ENCODE measurements around the gene FBXL4.

Gene FBXL4

GRCh38 chr6:98828211-98828788 is 119.4 kb downstream of the FBXL4 start:
- Histone ChIP-seq H3K27me3 (peaks cover 100% of the 10 kb centered on the region), H3K4me1 (ENCODE audit: control insufficient read depth in 1 of 2, insufficient read depth in 1 of 2, low read depth in 1 of 2, low read length in 1 of 2) (peaks cover 12 to 21% of the 10 kb centered on the region in 2 experiments), H3K36me3 (no peaks in the 10 kb centered on the region), H3K27ac (no peak overlapping the region), H3K4me3 (ENCODE audit: low read depth in 1 of 2, low read length in 1 of 2) (no peak overlapping the region), H3K9me3 (no peaks in the 10 kb centered on the region)
- no peak for TF ChIP-seq CTCF (IDR thresholded peaks at IDR 0.05)

DNA sequence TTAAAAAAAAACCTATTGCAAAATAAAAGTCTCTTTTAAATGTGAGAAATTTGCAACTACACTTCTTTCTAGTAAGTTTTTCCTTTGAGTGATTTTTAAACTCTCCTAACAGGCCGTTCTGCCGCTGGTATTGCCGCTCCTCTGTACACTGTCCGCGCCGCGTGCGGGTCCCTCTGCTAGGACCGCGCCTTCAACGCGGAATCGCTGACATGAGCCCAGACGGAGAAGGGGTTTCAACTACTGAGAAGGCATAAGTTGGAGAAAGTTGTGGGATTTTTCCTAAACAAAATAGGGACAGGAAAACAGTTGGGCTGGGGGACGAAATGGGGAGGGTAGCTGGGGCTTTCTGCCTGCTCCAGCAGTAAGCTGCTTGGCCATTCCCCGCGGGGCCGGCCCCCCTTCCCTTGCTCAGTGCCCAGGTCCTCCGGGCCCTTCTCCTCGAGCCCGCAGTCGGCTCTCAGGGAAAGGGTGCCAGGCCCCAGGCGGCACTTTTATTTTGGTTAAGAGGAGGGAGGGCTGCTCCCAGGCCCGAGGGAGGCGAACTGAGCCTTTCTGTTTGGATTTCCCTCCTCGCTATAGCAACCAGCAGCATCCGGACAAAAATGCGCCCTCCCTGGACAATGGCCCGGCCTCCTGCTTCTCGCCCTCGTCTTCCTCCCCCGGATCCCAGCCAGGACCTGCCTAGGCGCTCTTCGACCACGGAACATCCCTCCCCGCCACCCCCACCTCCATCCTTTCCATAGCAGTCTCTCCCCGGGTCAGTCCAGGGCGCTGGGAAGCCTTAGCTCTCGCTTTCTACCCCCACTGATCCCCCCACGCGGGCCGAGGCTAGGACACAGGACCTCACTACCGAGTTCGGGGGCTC is 120.2 kb downstream of the FBXL4 start:
- Histone ChIP-seq H3K9me3 (no peaks in the 10 kb centered on the region), H3K36me3 (no peaks in the 10 kb centered on the region), H3K27ac (no peak overlapping the region), H3K4me3 (ENCODE audit: low read depth in 1 of 2, low read length in 1 of 2) (no peak overlapping the region), H3K27me3 (peaks cover 100% of the 10 kb centered on the region), H3K4me1 (ENCODE audit: control insufficient read depth in 1 of 2, insufficient read depth in 1 of 2, low read depth in 1 of 2, low read length in 1 of 2) (peaks cover 5 to 14% of the 10 kb centered on the region in 2 experiments)
- TF ChIP-seq CTCF (IDR thresholded peaks at IDR 0.05) = no peak

GRCh38 chr6:98825600-98826230 is 122.0 kb downstream of the FBXL4 start:
- no peak for TF ChIP-seq CTCF (IDR thresholded peaks at IDR 0.05)
- H3K9me3 ChIP-seq = no peaks in the 10 kb centered on the region
- no peaks in the 10 kb centered on the region for H3K36me3 ChIP-seq
- no peak overlapping the region for H3K4me3 ChIP-seq (ENCODE audit: low read depth in 1 of 2, low read length in 1 of 2)
- no peak overlapping the region for H3K27ac ChIP-seq
- no peaks in the 10 kb centered on the region for H3K4me1 ChIP-seq (ENCODE audit: control insufficient read depth in 1 of 2, insufficient read depth in 1 of 2, low read depth in 1 of 2, low read length in 1 of 2)
- H3K27me3 ChIP-seq = peaks cover 100% of the 10 kb centered on the region

GRCh38 chr6:98824902-98825599 is 122.7 kb downstream of the FBXL4 start:
- Histone ChIP-seq H3K36me3 (no peaks in the 10 kb centered on the region), H3K4me1 (ENCODE audit: control insufficient read depth in 1 of 2, insufficient read depth in 1 of 2, low read depth in 1 of 2, low read length in 1 of 2) (no peaks in the 10 kb centered on the region), H3K9me3 (no peaks in the 10 kb centered on the region), H3K27me3 (peaks cover 100% of the 10 kb centered on the region), H3K27ac (no peak overlapping the region), H3K4me3 (ENCODE audit: low read depth in 1 of 2, low read length in 1 of 2) (no peak overlapping the region)
- TF ChIP-seq CTCF (IDR thresholded peaks at IDR 0.05) = no peak

GRCh38 chr6:98824162-98824901 is 123.4 kb downstream of the FBXL4 start:
- H3K4me3 ChIP-seq (ENCODE audit: low read depth in 1 of 2, low read length in 1 of 2) = no peak overlapping the region
- no peaks in the 10 kb centered on the region for H3K36me3 ChIP-seq
- H3K9me3 ChIP-seq = no peaks in the 10 kb centered on the region
- H3K4me1 ChIP-seq (ENCODE audit: control insufficient read depth in 1 of 2, insufficient read depth in 1 of 2, low read depth in 1 of 2, low read length in 1 of 2) = no peaks in the 10 kb centered on the region
- peaks cover 100% of the 10 kb centered on the region for H3K27me3 ChIP-seq
- no peak overlapping the region for H3K27ac ChIP-seq
- no peak for TF ChIP-seq CTCF (IDR thresholded peaks at IDR 0.05)
